H9 (cell line): ENCODE results near the gene SERPIND1. TPM values are rescaled to one million over a fixed set of nuclear protein-coding genes. Genes with fewer than 3 reads are reported as not detected.

Experiments
- DNase-seq: peaks from one replicate; pipeline ENCODE4 v3.0.0-alpha.2; 2017
- H2AFZ ChIP-seq: one replicate; pipeline ENCODE4 v1.6.1; 2013; ENCODE audit warnings: mild to moderate bottlenecking, low read length, control low read depth, moderate library complexity
- H2AK5ac ChIP-seq: 2 replicates; pipeline ENCODE4 v1.6.1; 2013; ENCODE audit warnings: low read length, control low read depth, mixed read lengths; ENCODE audit not compliant: insufficient read length
- H2BK120ac ChIP-seq: one replicate; pipeline ENCODE4 v1.6.1; 2013; ENCODE audit warnings: low read depth, mild to moderate bottlenecking, low read length, control low read depth, inconsistent platforms; ENCODE audit not compliant: poor library complexity, severe bottlenecking
- H2BK12ac ChIP-seq: 2 replicates; pipeline ENCODE4 v1.6.1; 2013; ENCODE audit warnings: low read length, control low read depth, mixed read lengths, low read depth; ENCODE audit not compliant: insufficient read length
- H2BK15ac ChIP-seq: 2 replicates; pipeline ENCODE4 v1.6.1; 2013; ENCODE audit warnings: low read depth, low read length, control low read depth
- H2BK20ac ChIP-seq: one replicate; pipeline ENCODE4 v1.6.1; 2013; ENCODE audit warnings: low read depth, mild to moderate bottlenecking, low read length, control low read depth, inconsistent platforms; ENCODE audit not compliant: poor library complexity, severe bottlenecking
- H2BK5ac ChIP-seq: 2 replicates; pipeline ENCODE4 v1.6.1; 2013; ENCODE audit warnings: low read length, control low read depth, mixed read lengths; ENCODE audit not compliant: insufficient read length
- H3K14ac ChIP-seq: 2 replicates; pipeline ENCODE4 v1.6.1; 2013; ENCODE audit warnings: low read length, control low read depth; ENCODE audit not compliant: insufficient read depth
- H3K18ac ChIP-seq: 2 replicates; pipeline ENCODE4 v1.6.1; 2013; ENCODE audit warnings: low read depth, mild to moderate bottlenecking, mixed read lengths, low read length, control low read depth; ENCODE audit not compliant: insufficient read length
- H3K23ac ChIP-seq: 2 replicates; pipeline ENCODE4 v1.6.1; 2013; ENCODE audit warnings: low read length, control low read depth, mixed read lengths, low read depth; ENCODE audit not compliant: insufficient read length
- H3K23me2 ChIP-seq: 2 replicates; pipeline ENCODE4 v1.6.1; 2013; ENCODE audit warnings: low read depth, mild to moderate bottlenecking, mixed read lengths, low read length, control low read depth; ENCODE audit not compliant: insufficient read length, poor library complexity, severe bottlenecking
- H3K27ac ChIP-seq: 2 replicates; pipeline ENCODE4 v1.5.1; 2013; ENCODE audit warnings: low read length, control low read depth, mixed read lengths, low read depth; ENCODE audit not compliant: insufficient read length
- H3K27me3 ChIP-seq: 2 replicates; pipeline ENCODE4 v1.6.1; 2013; ENCODE audit warnings: low read length, control low read depth, inconsistent platforms; ENCODE audit not compliant: insufficient read depth
- H3K4ac ChIP-seq: 2 replicates; pipeline ENCODE4 v1.6.1; 2013; ENCODE audit warnings: low read depth, mild to moderate bottlenecking, control low read depth, inconsistent platforms, low read length, moderate library complexity
- H3K4me1 ChIP-seq: 2 replicates; pipeline ENCODE4 v1.6.1; 2013; ENCODE audit warnings: low read length, control low read depth, inconsistent platforms; ENCODE audit not compliant: insufficient read depth
- H3K4me2 ChIP-seq: 2 replicates; pipeline ENCODE4 v1.6.1; 2013; ENCODE audit warnings: low read length, control low read depth, mixed read lengths; ENCODE audit not compliant: insufficient read length, insufficient read depth
- H3K56ac ChIP-seq: 2 replicates; pipeline ENCODE4 v1.6.1; 2013; ENCODE audit warnings: low read depth, mild to moderate bottlenecking, mixed read lengths, low read length, control low read depth; ENCODE audit not compliant: insufficient read length
- H3K79me1 ChIP-seq: 2 replicates; pipeline ENCODE4 v1.6.1; 2013; ENCODE audit warnings: low read depth, mild to moderate bottlenecking, moderate library complexity, low read length, control low read depth, inconsistent platforms; ENCODE audit not compliant: insufficient read depth, poor library complexity, severe bottlenecking
- H3K79me2 ChIP-seq: 2 replicates; pipeline ENCODE4 v1.6.1; 2013; ENCODE audit warnings: low read length, control low read depth, inconsistent platforms; ENCODE audit not compliant: insufficient read depth
- H3K9ac ChIP-seq: 2 replicates; pipeline ENCODE4 v1.6.1; 2013; ENCODE audit warnings: low read length, control low read depth, mixed read lengths; ENCODE audit not compliant: insufficient read length; ENCODE audit errors: extremely low read depth
- H3K9me3 ChIP-seq: one replicate; pipeline ENCODE4 v1.6.1; 2013; ENCODE audit warnings: low read depth, low read length, inconsistent platforms; ENCODE audit not compliant: control insufficient read depth
- H3T11ph ChIP-seq: one replicate; pipeline ENCODE4 v1.6.1; 2013; ENCODE audit warnings: mild to moderate bottlenecking, low read length, control low read depth, inconsistent platforms
- H4K20me1 ChIP-seq: one replicate; pipeline ENCODE4 v1.6.1; 2013; ENCODE audit not compliant: control insufficient read depth, insufficient read length, insufficient read depth
- H4K5ac ChIP-seq: 2 replicates; pipeline ENCODE4 v1.6.1; 2013; ENCODE audit warnings: low read depth, mild to moderate bottlenecking, mixed read lengths, low read length, control low read depth; ENCODE audit not compliant: insufficient read length
- H4K8ac ChIP-seq: replicated peaks from 2 replicates; pipeline ENCODE4 v1.6.1; 2013; ENCODE audit warnings: low read length, control low read depth, mixed read lengths, low read depth; ENCODE audit not compliant: insufficient read length
- H4K91ac ChIP-seq: 2 replicates; pipeline ENCODE4 v1.6.1; 2013; ENCODE audit warnings: low read depth, mild to moderate bottlenecking, moderate library complexity, mixed read lengths, low read length, control low read depth; ENCODE audit not compliant: insufficient read length
- H3K27ac Mint-ChIP-seq, 3 experiments: 2 replicates in 2 of 3; 3 replicates in 1 of 3; pipeline ENCODE4 v1.8.0; 2020 to 2021; ENCODE audit warnings: mixed read lengths in 3 of 3, mild to moderate bottlenecking in 1 of 3, moderate library complexity in 1 of 3
- H3K27me3 Mint-ChIP-seq: 2 replicates; pipeline ENCODE4 v1.8.0; 2021; ENCODE audit warnings: low read depth, mild to moderate bottlenecking, moderate library complexity, mixed read lengths
- H3K36me3 Mint-ChIP-seq, 3 experiments: 2 replicates in 2 of 3; 3 replicates in 1 of 3; pipeline ENCODE4 v1.8.0; 2020 to 2021; ENCODE audit warnings: low read depth in 3 of 3, mixed read lengths in 3 of 3; ENCODE audit not compliant: insufficient read depth in 1 of 3
- H3K4me1 Mint-ChIP-seq, 2 experiments: 2 replicates each; pipeline ENCODE4 v1.8.0; 2020; ENCODE audit warnings: mixed read lengths in 2 of 2
- H3K4me3 Mint-ChIP-seq, 2 experiments: 2 replicates in 1 of 2; 3 replicates in 1 of 2; pipeline ENCODE4 v1.8.0; 2020 to 2021; ENCODE audit warnings: mild to moderate bottlenecking in 2 of 2, mixed read lengths in 2 of 2, moderate library complexity in 1 of 2
- H3K9me3 Mint-ChIP-seq, 2 experiments: 2 replicates in 1 of 2; 3 replicates in 1 of 2; pipeline ENCODE4 v1.8.0; 2020; ENCODE audit warnings: mild to moderate bottlenecking in 2 of 2, mixed read lengths in 2 of 2, moderate library complexity in 1 of 2
- WGBS: extraction: QIAGEN DNeasy Blood & Tissue Kit; methylation state at CpG from one replicate; pipeline ENCODE4 v1.1.7; 2013; ENCODE audit warnings: missing lambda C conversion rate, low lambda C conversion rate, mixed read lengths; ENCODE audit not compliant: insufficient read length; ENCODE audit errors: extremely low coverage; 5-methylcytosine and 5-hydroxymethylcytosine counted together
- total RNA-seq: library from RNA; stranded (reverse); gene quantifications from 2 replicates; pipeline ENCODE4 v1.2.1, GENCODE V29; 2021
- TF ChIP-seq, protein P1 (sequence below): fragments of 200-600 bp; sonication (generic); conservative IDR thresholded peaks from 3 replicates; pipeline ENCODE4 v1.8.0; 2021; ENCODE audit warnings: antibody characterized with exemption, mild to moderate bottlenecking

The SERPIND1 gene
- total RNA-seq, 1 experiment from 2014 or later = not detected

DNA sequence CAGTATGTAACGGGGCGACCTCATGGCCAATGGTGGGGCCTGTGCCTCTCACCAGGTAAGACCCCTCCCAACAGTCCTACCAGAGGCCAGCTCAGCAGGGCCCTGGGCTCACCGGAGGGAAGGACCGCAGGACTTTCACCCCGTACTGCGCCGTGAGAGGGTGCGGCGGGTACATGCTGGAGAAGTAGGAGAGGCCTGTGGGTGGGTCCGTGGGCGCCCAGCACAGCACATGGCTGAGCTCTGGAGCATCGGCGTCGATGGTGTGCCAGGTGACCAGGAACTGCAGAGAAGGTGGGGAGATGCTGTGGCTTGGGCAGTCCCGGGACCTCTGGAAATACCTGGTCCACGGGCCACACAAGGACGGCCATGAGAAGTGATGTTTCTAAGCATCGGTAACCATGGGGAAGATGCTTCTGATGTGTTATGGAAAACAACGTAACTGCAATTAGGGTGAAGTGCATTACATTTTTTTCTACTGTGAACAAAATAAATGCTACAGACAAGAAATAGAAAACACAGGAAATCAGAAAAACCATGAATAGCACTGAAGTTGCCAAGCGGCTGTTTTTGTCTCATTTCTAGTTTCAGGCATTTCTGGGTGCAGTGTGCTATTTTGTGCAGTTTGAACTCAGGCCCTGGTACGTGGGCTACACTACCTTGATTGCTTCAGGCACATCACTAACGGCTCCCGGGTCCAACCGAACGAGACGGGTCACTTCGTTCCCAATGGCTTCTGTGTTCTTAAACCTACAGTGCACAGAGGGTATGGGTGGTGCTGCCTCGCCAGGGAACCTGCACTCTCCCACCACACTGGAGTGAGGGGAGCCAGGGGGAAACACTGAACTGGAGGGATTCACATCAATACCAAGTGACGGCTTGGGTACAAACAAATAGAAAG, 46.5 kb upstream of the SERPIND1 start:
- Histone ChIP-seq H3K27me3 (no peaks in the 10 kb centered on the region), H3K4me1 (no peaks in the 10 kb centered on the region), H3K23ac (no peak overlapping the region), H2BK12ac (no peak overlapping the region), H2BK5ac (no peak overlapping the region), H3K9ac (no peak overlapping the region), H3K79me1 (no peaks in the 10 kb centered on the region), H3K27ac (no peak overlapping the region), H3T11ph (no peak overlapping the region), H3K79me2 (no peaks in the 10 kb centered on the region), H4K5ac (no peak overlapping the region), H2BK20ac (no peak overlapping the region), H3K14ac (no peak overlapping the region), H4K8ac (no peak overlapping the region), H2AFZ (no peak overlapping the region), H3K23me2 (no peaks in the 10 kb centered on the region), H3K9me3 (no peaks in the 10 kb centered on the region), H2AK5ac (no peak overlapping the region), H2BK15ac (no peak overlapping the region), H4K91ac (no peak overlapping the region), H3K4me2 (no peak overlapping the region), H3K56ac (no peak overlapping the region), H3K18ac (no peak overlapping the region), H3K4ac (no peak overlapping the region), H2BK120ac (no peak overlapping the region), H4K20me1 (no peaks in the 10 kb centered on the region)
- H3K36me3 Mint-ChIP-seq = peaks cover 3 to 35% (median 10%) of the 10 kb centered on the region in 3 experiments; a peak in 5 of 7 replicates
- no peak overlapping the region for H3K4me3 Mint-ChIP-seq
- TF ChIP-seq, protein P1, sequence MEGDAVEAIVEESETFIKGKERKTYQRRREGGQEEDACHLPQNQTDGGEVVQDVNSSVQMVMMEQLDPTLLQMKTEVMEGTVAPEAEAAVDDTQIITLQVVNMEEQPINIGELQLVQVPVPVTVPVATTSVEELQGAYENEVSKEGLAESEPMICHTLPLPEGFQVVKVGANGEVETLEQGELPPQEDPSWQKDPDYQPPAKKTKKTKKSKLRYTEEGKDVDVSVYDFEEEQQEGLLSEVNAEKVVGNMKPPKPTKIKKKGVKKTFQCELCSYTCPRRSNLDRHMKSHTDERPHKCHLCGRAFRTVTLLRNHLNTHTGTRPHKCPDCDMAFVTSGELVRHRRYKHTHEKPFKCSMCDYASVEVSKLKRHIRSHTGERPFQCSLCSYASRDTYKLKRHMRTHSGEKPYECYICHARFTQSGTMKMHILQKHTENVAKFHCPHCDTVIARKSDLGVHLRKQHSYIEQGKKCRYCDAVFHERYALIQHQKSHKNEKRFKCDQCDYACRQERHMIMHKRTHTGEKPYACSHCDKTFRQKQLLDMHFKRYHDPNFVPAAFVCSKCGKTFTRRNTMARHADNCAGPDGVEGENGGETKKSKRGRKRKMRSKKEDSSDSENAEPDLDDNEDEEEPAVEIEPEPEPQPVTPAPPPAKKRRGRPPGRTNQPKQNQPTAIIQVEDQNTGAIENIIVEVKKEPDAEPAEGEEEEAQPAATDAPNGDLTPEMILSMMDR = no peak
- no peaks in the 10 kb centered on the region for H3K4me1 Mint-ChIP-seq
- no peaks in the 10 kb centered on the region for H3K9me3 Mint-ChIP-seq
- no CpG with 5 or more reads among the region's 29 CpGs for WGBS
- H3K27me3 Mint-ChIP-seq = no peaks in the 10 kb centered on the region
- no peak overlapping the region; a peak in 2 of 7 replicates for H3K27ac Mint-ChIP-seq
- no peak for DNase-seq
